ENCODE results near the gene C2orf69. TPM values are rescaled to one million over a fixed set of nuclear protein-coding genes. Genes with fewer than 3 reads are reported as not detected.

The C2orf69 gene
- total and polyA plus RNA-seq, 2 of the 13 experiments (the other 11 are each of a cell fraction or from before 2014, with no cell fraction given): 4.8 to 19.3 TPM

DNA sequence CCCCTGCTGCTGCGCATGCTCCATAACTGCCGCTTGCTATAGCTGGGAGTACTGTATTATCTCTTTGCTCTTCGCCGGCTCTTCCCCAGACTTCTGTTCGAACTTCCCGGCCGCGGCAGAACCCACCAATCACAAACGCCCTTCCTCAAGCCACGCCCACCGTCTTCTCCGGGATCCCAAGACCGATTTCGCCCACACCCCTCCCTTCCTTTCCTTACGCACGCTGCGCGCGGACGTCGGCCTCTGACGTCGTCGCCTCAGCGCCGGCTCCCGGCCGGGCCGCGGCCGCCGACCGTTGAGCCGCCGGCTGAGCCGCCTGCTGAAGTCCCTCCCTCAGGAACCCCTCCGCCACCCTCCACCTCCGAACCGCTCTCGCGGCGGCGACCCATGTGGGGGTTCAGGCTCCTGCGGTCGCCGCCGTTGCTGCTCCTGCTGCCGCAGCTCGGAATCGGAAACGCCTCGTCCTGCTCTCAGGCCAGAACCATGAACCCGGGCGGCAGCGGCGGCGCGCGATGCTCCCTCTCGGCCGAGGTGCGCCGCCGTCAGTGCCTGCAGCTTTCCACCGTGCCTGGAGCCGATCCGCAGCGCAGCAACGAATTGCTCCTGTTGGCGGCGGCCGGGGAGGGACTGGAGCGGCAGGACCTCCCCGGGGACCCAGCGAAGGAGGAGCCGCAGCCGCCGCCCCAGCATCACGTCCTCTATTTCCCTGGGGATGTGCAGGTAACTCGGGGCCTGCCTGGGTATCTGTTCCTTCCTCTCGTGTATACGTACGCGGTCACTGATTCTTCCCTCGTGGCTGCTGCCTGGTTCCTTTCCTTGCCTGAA is at the start of gene C2orf69 (continued):
- TF ChIP-seq SNAI1 (CRISPR knock-in tag; IDR thresholded peaks at IDR 0.05; ENCODE audit: borderline replicate concordance) (no peak; the same call in 1 of the 2 replicates), HOXA3 (CRISPR knock-in tag; IDR thresholded peaks at IDR 0.05) (peak; percentile 97), ETV6 (CRISPR knock-in tag; conservative IDR thresholded peaks at IDR 0.05) (peak; percentile 85), ZNF451 (CRISPR knock-in tag; IDR thresholded peaks at IDR 0.05) (peak; percentile 83), ZNF253 (CRISPR knock-in tag; IDR thresholded peaks at IDR 0.05; ENCODE audit: borderline replicate concordance) (no peak)
- TF ChIP-seq, protein P1, sequence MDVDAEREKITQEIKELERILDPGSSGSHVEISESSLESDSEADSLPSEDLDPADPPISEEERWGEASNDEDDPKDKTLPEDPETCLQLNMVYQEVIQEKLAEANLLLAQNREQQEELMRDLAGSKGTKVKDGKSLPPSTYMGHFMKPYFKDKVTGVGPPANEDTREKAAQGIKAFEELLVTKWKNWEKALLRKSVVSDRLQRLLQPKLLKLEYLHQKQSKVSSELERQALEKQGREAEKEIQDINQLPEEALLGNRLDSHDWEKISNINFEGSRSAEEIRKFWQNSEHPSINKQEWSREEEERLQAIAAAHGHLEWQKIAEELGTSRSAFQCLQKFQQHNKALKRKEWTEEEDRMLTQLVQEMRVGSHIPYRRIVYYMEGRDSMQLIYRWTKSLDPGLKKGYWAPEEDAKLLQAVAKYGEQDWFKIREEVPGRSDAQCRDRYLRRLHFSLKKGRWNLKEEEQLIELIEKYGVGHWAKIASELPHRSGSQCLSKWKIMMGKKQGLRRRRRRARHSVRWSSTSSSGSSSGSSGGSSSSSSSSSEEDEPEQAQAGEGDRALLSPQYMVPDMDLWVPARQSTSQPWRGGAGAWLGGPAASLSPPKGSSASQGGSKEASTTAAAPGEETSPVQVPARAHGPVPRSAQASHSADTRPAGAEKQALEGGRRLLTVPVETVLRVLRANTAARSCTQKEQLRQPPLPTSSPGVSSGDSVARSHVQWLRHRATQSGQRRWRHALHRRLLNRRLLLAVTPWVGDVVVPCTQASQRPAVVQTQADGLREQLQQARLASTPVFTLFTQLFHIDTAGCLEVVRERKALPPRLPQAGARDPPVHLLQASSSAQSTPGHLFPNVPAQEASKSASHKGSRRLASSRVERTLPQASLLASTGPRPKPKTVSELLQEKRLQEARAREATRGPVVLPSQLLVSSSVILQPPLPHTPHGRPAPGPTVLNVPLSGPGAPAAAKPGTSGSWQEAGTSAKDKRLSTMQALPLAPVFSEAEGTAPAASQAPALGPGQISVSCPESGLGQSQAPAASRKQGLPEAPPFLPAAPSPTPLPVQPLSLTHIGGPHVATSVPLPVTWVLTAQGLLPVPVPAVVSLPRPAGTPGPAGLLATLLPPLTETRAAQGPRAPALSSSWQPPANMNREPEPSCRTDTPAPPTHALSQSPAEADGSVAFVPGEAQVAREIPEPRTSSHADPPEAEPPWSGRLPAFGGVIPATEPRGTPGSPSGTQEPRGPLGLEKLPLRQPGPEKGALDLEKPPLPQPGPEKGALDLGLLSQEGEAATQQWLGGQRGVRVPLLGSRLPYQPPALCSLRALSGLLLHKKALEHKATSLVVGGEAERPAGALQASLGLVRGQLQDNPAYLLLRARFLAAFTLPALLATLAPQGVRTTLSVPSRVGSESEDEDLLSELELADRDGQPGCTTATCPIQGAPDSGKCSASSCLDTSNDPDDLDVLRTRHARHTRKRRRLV (CRISPR knock-in tag; IDR thresholded peaks at IDR 0.05): peak; percentile 75; the same call in 1 of the 2 replicates
- TF ChIP-seq, protein P2, sequence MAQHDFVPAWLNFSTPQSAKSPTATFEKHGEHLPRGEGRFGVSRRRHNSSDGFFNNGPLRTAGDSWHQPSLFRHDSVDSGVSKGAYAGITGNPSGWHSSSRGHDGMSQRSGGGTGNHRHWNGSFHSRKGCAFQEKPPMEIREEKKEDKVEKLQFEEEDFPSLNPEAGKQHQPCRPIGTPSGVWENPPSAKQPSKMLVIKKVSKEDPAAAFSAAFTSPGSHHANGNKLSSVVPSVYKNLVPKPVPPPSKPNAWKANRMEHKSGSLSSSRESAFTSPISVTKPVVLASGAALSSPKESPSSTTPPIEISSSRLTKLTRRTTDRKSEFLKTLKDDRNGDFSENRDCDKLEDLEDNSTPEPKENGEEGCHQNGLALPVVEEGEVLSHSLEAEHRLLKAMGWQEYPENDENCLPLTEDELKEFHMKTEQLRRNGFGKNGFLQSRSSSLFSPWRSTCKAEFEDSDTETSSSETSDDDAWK (CRISPR knock-in tag; IDR thresholded peaks at IDR 0.05): no peak
- TF ChIP-seq, protein P3, sequence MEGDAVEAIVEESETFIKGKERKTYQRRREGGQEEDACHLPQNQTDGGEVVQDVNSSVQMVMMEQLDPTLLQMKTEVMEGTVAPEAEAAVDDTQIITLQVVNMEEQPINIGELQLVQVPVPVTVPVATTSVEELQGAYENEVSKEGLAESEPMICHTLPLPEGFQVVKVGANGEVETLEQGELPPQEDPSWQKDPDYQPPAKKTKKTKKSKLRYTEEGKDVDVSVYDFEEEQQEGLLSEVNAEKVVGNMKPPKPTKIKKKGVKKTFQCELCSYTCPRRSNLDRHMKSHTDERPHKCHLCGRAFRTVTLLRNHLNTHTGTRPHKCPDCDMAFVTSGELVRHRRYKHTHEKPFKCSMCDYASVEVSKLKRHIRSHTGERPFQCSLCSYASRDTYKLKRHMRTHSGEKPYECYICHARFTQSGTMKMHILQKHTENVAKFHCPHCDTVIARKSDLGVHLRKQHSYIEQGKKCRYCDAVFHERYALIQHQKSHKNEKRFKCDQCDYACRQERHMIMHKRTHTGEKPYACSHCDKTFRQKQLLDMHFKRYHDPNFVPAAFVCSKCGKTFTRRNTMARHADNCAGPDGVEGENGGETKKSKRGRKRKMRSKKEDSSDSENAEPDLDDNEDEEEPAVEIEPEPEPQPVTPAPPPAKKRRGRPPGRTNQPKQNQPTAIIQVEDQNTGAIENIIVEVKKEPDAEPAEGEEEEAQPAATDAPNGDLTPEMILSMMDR (CRISPR knock-in tag; IDR thresholded peaks at IDR 0.05): peak; percentile 34
- TF ChIP-seq, protein P4, sequence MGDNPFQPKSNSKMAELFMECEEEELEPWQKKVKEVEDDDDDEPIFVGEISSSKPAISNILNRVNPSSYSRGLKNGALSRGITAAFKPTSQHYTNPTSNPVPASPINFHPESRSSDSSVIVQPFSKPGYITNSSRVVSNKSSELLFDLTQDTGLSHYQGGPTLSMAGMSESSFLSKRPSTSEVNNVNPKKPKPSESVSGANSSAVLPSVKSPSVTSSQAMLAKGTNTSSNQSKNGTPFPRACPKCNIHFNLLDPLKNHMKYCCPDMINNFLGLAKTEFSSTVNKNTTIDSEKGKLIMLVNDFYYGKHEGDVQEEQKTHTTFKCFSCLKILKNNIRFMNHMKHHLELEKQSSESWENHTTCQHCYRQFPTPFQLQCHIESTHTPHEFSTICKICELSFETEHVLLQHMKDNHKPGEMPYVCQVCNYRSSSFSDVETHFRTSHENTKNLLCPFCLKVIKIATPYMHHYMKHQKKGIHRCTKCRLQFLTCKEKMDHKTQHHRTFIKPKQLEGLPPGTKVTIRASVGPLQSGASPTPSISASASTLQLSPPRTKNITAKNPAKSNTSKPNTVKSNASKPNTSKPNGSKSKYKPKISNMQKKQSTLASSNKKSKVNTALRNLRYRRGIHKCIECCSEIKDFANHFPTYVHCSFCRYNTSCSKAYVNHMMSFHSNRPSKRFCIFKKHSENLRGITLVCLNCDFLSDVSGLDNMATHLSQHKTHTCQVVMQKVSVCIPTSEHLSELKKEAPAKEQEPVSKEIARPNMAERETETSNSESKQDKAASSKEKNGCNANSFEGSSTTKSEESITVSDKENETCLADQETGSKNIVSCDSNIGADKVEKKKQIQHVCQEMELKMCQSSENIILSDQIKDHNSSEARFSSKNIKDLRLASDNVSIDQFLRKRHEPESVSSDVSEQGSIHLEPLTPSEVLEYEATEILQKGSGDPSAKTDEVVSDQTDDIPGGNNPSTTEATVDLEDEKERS (CRISPR knock-in tag; IDR thresholded peaks at IDR 0.05): peak; percentile 88; the same call in 1 of the 2 replicates
- TF ChIP-seq, protein P5, sequence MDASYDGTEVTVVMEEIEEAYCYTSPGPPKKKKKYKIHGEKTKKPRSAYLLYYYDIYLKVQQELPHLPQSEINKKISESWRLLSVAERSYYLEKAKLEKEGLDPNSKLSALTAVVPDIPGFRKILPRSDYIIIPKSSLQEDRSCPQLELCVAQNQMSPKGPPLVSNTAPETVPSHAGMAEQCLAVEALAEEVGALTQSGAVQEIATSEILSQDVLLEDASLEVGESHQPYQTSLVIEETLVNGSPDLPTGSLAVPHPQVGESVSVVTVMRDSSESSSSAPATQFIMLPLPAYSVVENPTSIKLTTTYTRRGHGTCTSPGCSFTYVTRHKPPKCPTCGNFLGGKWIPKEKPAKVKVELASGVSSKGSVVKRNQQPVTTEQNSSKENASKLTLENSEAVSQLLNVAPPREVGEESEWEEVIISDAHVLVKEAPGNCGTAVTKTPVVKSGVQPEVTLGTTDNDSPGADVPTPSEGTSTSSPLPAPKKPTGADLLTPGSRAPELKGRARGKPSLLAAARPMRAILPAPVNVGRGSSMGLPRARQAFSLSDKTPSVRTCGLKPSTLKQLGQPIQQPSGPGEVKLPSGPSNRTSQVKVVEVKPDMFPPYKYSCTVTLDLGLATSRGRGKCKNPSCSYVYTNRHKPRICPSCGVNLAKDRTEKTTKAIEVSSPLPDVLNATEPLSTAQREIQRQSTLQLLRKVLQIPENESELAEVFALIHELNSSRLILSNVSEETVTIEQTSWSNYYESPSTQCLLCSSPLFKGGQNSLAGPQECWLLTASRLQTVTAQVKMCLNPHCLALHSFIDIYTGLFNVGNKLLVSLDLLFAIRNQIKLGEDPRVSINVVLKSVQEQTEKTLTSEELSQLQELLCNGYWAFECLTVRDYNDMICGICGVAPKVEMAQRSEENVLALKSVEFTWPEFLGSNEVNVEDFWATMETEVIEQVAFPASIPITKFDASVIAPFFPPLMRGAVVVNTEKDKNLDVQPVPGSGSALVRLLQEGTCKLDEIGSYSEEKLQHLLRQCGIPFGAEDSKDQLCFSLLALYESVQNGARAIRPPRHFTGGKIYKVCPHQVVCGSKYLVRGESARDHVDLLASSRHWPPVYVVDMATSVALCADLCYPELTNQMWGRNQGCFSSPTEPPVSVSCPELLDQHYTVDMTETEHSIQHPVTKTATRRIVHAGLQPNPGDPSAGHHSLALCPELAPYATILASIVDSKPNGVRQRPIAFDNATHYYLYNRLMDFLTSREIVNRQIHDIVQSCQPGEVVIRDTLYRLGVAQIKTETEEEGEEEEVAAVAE (CRISPR knock-in tag; IDR thresholded peaks at IDR 0.05; ENCODE audit: borderline replicate concordance): no peak

All from HepG2 (cell line).